Karpas-422 (cell line): Measurements from ENCODE around the gene AKR1A1. TPM values are rescaled to one million over a fixed set of nuclear protein-coding genes. Genes with fewer than 3 reads are reported as not detected.

Experiments
- DNase-seq: peaks from one replicate; pipeline ENCODE4 v3.0.0-alpha.2; 2015
- H2AFZ ChIP-seq: fragments of 200-600 bp; sonication (generic); 2 replicates; pipeline ENCODE4 v1.6.1; 2014; ENCODE audit warnings: antibody characterized with exemption, low read length, mixed read lengths
- H3K27ac ChIP-seq: fragments of 200-600 bp; sonication (generic); 2 replicates; pipeline ENCODE4 v1.5.1; 2014; ENCODE audit warnings: mild to moderate bottlenecking, low read length, moderate library complexity
- H3K27me3 ChIP-seq: fragments of 200-600 bp; sonication (generic); 2 replicates; pipeline ENCODE4 v1.6.1; 2014; ENCODE audit warnings: low read length, mixed read lengths
- H3K36me3 ChIP-seq: fragments of 200-600 bp; sonication (generic); 2 replicates; pipeline ENCODE4 v1.6.1; 2014; ENCODE audit warnings: low read length, mixed read lengths; ENCODE audit not compliant: insufficient read depth
- H3K4me1 ChIP-seq: fragments of 200-600 bp; sonication (generic); 2 replicates; pipeline ENCODE4 v1.6.1; 2014; ENCODE audit warnings: mild to moderate bottlenecking, low read length, mixed read lengths
- H3K4me2 ChIP-seq: fragments of 200-600 bp; sonication (generic); 2 replicates; pipeline ENCODE4 v1.6.1; 2014; ENCODE audit warnings: low read length, low read depth, mild to moderate bottlenecking; ENCODE audit not compliant: poor library complexity, severe bottlenecking
- H3K4me3 ChIP-seq: fragments of 200-600 bp; sonication (generic); 2 replicates; pipeline ENCODE4 v1.5.1; 2014; ENCODE audit warnings: mild to moderate bottlenecking, antibody characterized with exemption, low read length, mixed read lengths
- H3K79me2 ChIP-seq: fragments of 200-600 bp; sonication (generic); 2 replicates; pipeline ENCODE4 v1.6.1; 2014; ENCODE audit warnings: mild to moderate bottlenecking, low read length, mixed read lengths
- H3K9ac ChIP-seq: fragments of 200-600 bp; sonication (generic); 2 replicates; pipeline ENCODE4 v1.6.0; 2014; ENCODE audit warnings: low read length
- H3K9me2 ChIP-seq: fragments of 200-600 bp; sonication (generic), shearing (Covaris generic); replicated peaks from 2 replicates; pipeline ENCODE4 v1.6.0; 2014; ENCODE audit warnings: mild to moderate bottlenecking, low read length, moderate library complexity; ENCODE audit not compliant: insufficient read depth
- H3K9me3 ChIP-seq: fragments of 300-700, 200-600 bp; sonication (generic); 2 replicates; pipeline ENCODE4 v1.6.1; 2014; ENCODE audit warnings: low read length, mixed read lengths
- H4K20me1 ChIP-seq: fragments of 200-600 bp; sonication (generic); 2 replicates; pipeline ENCODE4 v1.6.1; 2014; ENCODE audit warnings: mild to moderate bottlenecking, antibody characterized with exemption, low read length, low read depth; ENCODE audit not compliant: insufficient read depth
- total RNA-seq: library from RNA; depleted of rRNA; stranded (reverse); fragments of >200 nt; shearing (Covaris generic); gene quantifications from 2 replicates; pipeline ENCODE4 v1.2.3, GENCODE V29; 2014; ENCODE audit warnings: low replicate concordance; rRNA removed

Gene AKR1A1
- 79.0 and 120 TPM in 2 replicates for total RNA-seq

DNA sequence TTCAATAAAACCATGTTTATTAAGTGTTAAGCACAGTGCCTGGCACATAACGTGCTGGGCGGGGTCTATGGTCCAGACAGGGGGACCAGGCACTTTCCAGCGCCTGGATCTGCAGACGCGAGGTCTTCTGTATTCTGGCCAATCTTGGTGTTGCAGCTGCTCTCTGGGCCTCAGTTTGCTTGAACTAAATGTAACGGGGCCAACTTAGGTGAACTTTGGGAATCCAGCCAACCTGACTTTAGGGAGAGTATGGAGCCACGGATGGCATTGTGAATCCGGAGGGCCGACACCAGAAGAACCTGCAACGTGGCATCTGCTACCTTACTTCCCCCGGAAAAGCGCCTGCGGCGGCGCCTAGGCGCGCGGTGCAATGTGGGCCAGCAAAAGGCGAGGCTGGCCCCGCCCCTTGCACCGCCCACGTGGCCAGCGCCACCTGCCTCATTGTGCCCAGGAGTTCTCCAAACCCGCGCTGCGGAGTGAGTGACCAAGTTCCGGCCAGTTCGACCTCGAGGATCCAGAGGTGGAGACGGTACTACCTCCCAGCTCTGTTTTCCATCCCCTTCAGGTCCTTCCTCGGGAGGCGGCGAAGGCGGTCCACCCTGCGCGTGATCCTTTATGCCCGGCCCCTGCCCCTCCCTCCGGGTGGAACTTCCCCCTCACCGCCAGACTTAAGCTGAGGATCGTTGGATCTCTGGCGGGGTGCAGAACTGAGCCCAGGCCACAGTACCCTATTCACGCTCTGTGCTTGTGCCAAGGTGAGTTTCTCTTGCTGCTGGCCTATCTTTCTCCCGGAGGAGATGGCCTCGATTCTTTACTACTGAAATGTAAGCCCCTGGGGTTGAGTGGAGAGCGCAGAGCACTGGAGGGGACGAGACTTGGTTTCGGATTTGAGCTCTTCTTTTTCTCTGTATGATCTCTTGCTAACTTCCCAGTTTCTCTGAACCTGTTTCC is at the start of gene AKR1A1:
TSS of gene AKR1A1 (plus strand) at position 426 of the 951 bp plus-strand sequence. CDS start 10,969 bp downstream, outside the sequence.
- Histone ChIP-seq H3K4me3 (peak within 1 kb of the TSS; percentile 83), H3K79me2 (peaks cover 33% of the 10 kb centered on the region), H3K4me1 (peaks cover 18% of the 10 kb centered on the region)

DNA sequence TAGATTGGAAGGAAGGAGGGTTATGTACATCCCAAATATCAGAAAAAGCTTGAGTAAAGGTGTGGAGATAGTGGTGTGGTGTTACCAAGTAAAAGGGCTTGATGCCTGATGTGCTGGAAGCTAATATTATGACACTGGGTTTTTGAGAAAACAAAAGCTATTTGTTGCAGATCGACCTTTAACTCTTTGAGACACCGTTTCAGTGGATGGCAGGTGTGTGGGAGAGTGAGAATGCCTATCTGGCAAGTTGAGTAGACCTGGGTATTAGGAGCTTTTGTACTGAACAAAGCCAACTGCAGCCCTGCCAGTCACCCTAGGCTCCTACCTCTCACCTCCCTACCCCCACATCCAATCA is 49.1 kb upstream of the AKR1A1 start:
- Histone ChIP-seq H3K9ac (peak overlapping the region; percentile 82), H3K4me2 (peak overlapping the region; percentile 98)

More for the DNA sequence above, at the start of gene AKR1A1:
- no peaks in the 10 kb centered on the region for H4K20me1 ChIP-seq
- peak within 1 kb of the TSS; percentile 82 for H3K9ac ChIP-seq
- H3K27ac ChIP-seq = peak within 1 kb of the TSS; percentile 51
- H3K9me3 ChIP-seq = no peaks in the 10 kb centered on the region
- H3K4me2 ChIP-seq = peak within 1 kb of the TSS; percentile 71
- no peaks in the 10 kb centered on the region for H3K27me3 ChIP-seq
- H2AFZ ChIP-seq = peak within 1 kb of the TSS; percentile 69; the same call in 1 of the 2 replicates
- peak; percentile 95 for DNase-seq
- peaks cover 8% of the 10 kb centered on the region; the same call in 1 of the 2 replicates for H3K36me3 ChIP-seq
- no peaks in the 10 kb centered on the region for H3K9me2 ChIP-seq

DNA sequence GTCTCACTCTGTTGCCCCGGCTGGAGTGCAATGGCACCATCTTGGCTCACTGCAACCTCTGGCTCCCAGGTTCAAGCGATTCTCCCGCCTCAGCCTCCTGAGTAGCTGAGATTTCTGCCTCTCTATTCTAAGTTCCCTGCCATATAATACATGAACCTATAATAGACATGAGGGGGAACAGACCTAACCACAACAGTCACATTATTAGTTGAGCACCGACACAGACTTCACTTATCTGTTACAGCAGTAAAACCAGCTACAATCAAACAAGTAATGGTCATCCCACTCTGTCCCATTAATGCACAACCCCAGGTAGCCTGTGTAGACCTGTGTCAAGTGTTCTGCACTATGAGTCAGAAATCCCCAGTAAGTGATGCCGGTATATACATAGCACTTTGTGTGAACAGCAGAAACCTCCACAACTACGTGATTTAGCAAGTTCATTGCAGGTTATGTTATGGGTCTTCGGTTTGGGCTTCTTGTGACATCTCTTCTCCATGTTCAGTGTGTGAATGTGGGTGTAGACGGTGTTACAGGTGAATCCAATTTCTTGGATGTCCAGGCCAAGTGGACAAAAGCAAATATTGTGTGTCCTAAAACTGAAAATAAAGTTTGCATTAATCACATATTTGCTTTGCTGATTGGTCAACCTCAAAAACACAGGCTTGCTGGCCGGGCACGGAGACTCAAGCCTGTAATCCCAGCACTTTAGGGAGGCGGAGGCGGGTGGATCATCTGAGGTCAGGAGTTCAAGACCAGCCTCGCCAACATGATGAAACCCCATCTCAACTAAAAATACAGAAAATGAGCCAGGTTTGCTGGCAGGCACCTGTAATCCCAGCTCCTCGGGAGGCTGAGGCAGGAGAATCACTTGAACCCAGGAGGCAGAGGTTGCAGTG is 46.9 kb upstream of the AKR1A1 start:
- Histone ChIP-seq H3K27ac (no peak overlapping the region), H2AFZ (no peak overlapping the region), H3K9ac (no peak overlapping the region), H3K4me1 (peaks cover 20% of the 10 kb centered on the region), H3K9me3 (no peaks in the 10 kb centered on the region), H3K79me2 (peaks cover 37% of the 10 kb centered on the region), H3K4me3 (no peak overlapping the region), H4K20me1 (no peaks in the 10 kb centered on the region), H3K27me3 (no peaks in the 10 kb centered on the region), H3K36me3 (no peaks in the 10 kb centered on the region), H3K9me2 (no peaks in the 10 kb centered on the region), H3K4me2 (no peak overlapping the region)
- no peak for DNase-seq

More for the DNA sequence above, 49.1 kb upstream of the AKR1A1 start:
- Histone ChIP-seq H3K9me2 (no peaks in the 10 kb centered on the region), H4K20me1 (no peaks in the 10 kb centered on the region), H3K4me3 (peak overlapping the region; percentile 93), H3K9me3 (no peaks in the 10 kb centered on the region), H3K27ac (no peak overlapping the region), H2AFZ (no peak overlapping the region), H3K27me3 (no peaks in the 10 kb centered on the region), H3K79me2 (peaks cover 37% of the 10 kb centered on the region), H3K36me3 (no peaks in the 10 kb centered on the region), H3K4me1 (peaks cover 24% of the 10 kb centered on the region)
- no peak for DNase-seq

DNA sequence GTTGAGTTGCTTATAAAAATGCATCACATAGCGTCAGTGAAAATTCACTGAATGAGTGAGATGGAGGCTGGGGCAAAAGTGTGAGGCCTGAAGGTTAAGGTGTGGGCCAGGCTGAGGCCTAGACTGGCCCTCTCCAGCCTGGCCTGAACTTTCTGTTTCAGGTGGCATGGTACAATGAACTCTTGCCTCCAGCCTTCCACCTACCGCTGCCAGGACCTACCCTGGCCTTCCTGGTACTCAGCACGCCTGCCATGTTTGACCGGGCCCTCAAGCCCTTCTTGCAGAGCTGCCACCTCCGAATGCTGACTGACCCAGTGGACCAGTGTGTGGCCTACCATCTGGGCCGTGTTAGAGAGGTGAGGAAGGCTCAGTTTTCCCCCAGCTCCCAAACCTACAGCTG is 43.4 kb upstream of the AKR1A1 start:
- H3K27me3 ChIP-seq = no peaks in the 10 kb centered on the region
- H3K27ac ChIP-seq = no peak overlapping the region
- H3K4me2 ChIP-seq = no peak overlapping the region
- H3K9ac ChIP-seq = no peak overlapping the region
- H3K4me1 ChIP-seq = no peaks in the 10 kb centered on the region
- H4K20me1 ChIP-seq = peaks cover 5% of the 10 kb centered on the region; the same call in 1 of the 2 replicates
- no peaks in the 10 kb centered on the region for H3K9me3 ChIP-seq
- peaks cover 8% of the 10 kb centered on the region for H3K79me2 ChIP-seq
- H3K9me2 ChIP-seq = no peaks in the 10 kb centered on the region
- H3K36me3 ChIP-seq = peaks cover 25% of the 10 kb centered on the region; the same call in 1 of the 2 replicates
- no peak for DNase-seq
- no peak overlapping the region for H3K4me3 ChIP-seq
- no peak overlapping the region for H2AFZ ChIP-seq

DNA sequence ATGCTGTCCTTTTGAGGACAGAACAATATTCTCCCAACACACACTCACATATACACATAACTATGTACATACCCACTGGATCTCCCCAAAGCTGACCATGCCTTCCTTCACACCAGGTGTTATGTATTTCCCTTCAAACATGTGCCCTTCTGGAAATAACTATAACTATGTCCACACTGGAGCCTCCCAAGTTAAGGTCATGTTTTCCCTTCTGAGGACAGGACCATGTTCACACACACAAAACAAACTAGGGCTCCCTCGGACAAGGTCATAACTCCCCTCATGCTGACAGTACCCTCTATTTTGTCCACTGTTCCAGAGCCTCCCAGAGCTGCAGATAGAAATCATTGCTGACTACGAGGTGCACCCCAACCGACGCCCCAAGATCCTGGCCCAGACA is 42.7 kb upstream of the AKR1A1 start:
- Histone ChIP-seq H3K36me3 (peaks cover 31% of the 10 kb centered on the region), H3K4me1 (no peaks in the 10 kb centered on the region), H4K20me1 (peaks cover 5% of the 10 kb centered on the region; the same call in 1 of the 2 replicates), H3K4me3 (no peak overlapping the region), H3K9ac (no peak overlapping the region), H3K27me3 (no peaks in the 10 kb centered on the region), H3K79me2 (peaks cover 6% of the 10 kb centered on the region), H3K4me2 (no peak overlapping the region), H3K9me2 (no peaks in the 10 kb centered on the region), H3K27ac (no peak overlapping the region), H2AFZ (no peak overlapping the region), H3K9me3 (no peaks in the 10 kb centered on the region)
- DNase-seq = no peak

DNA sequence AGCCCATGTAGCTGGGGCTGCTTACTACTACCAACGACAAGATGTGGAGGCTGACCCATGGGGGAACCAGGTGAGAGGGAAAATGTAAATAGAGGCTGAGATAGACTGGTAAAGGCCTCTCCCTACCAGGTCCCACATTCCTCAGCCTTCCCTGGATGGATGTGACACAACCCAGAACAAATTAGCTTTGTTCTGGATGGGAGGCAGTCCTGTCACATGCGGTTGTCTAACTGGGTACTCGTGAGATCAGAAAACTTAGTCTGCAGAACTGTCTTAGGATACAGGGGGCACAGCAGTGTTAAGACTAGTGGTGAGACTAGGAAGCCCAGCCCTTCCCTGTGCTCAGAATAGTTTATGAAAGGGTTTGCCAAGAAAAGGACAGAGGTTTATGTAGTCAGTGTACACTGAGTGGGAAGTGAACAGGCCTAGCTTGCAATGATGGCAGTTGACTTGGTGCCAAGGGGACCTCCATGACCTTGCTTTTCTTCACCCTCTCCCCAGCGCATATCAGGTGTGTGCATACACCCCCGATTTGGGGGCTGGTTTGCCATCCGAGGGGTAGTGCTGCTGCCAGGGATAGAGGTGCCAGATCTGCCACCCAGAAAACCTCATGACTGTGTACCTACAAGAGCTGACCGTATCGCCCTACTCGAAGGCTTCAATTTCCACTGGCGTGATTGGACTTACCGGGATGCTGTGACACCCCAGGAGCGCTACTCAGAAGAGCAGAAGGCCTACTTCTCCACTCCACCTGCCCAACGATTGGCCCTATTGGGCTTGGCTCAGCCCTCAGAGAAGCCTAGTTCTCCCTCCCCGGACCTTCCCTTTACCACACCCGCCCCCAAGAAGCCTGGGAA is 42.1 kb upstream of the AKR1A1 start:
- Histone ChIP-seq H3K79me2 (peaks cover 5% of the 10 kb centered on the region), H3K4me3 (no peak overlapping the region), H2AFZ (no peak overlapping the region), H3K36me3 (peaks cover 35% of the 10 kb centered on the region), H3K4me1 (no peaks in the 10 kb centered on the region), H3K9me2 (no peaks in the 10 kb centered on the region), H3K4me2 (no peak overlapping the region), H3K9ac (no peak overlapping the region), H4K20me1 (peaks cover 5% of the 10 kb centered on the region; the same call in 1 of the 2 replicates), H3K9me3 (no peaks in the 10 kb centered on the region), H3K27ac (no peak overlapping the region), H3K27me3 (no peaks in the 10 kb centered on the region)
- DNase-seq = peak; percentile 67

DNA sequence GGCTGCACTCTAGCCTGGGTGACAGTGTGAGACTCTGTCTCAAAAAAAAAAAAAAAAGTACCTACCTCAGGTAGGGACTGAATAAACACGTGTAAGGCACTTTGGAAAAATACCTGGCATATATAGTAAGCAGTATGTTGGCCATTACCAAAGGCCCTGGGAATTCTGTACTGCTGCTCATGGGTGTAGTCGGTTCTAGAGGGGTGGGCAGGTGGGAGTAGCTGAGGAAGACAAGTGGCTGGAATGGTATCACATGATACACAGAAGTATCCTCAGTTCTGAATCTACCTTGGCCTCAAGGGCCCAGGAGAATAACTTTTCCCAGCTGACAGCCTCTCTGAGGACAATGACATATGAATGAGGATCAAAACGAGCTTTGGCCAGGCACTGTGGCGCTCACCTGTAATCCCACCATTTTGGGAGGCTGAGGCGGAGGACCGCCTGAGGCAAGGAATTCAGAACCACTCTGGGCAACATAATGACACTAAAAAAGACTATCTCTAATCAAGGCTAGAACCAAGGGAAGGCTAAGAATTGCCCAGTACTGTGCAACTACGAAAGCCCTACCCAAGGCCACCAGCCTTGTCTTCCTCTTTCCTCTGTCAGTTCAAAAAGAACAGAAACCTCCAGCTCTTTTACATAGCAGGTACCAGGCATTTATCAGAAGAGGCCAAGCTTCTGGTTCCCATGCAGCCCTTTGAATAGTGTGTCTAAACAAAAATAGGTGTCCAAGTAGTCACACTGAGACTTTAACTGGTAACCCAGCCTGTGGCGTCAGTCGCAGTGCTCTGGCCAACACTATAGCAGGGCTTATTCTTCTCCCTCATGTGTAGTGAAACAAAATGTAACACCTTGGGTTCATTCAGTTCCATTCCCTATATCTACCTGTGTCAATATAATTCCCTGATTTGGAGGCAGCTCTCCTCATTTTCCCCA is 40.3 kb upstream of the AKR1A1 start:
- DNase-seq = no peak
- Histone ChIP-seq H3K4me1 (no peaks in the 10 kb centered on the region), H3K36me3 (peaks cover 45% of the 10 kb centered on the region), H3K27me3 (no peaks in the 10 kb centered on the region), H3K4me2 (no peak overlapping the region), H3K9me3 (no peaks in the 10 kb centered on the region), H3K9ac (no peak overlapping the region), H3K9me2 (no peaks in the 10 kb centered on the region), H3K79me2 (no peaks in the 10 kb centered on the region), H3K27ac (no peak overlapping the region), H4K20me1 (peaks cover 5% of the 10 kb centered on the region; the same call in 1 of the 2 replicates), H2AFZ (no peak overlapping the region), H3K4me3 (no peak overlapping the region)
